OCI-M2 (cell line): ENCODE data around the gene TUBA4A.

ENCODE experiments used
- DNase-seq: peaks from one replicate; lab custom pipeline; 2025; ENCODE audit not compliant: unreplicated experiment; lab: John Stamatoyannopoulos, UW

Gene TUBA4A

GRCh38 chr2:219253753-219254589, at the start of gene TUBA4A:
Gene TUBA4A, minus strand, starts transcription at chr2:219253918. Its CDS starts 60 bp downstream, at chr2:219253858.
- DNase-seq = peak; percentile 29

- no peak for DNase-seq
These were observed 48.8 kb upstream of the TUBA4A start for GRCh38 chr2:219302412-219302968.

GRCh38 chr2:219300022-219300421, 46.3 kb upstream of the TUBA4A start:
- no peak for DNase-seq

- DNase-seq = no peak
These were observed 45.6 kb upstream of the TUBA4A start for GRCh38 chr2:219299372-219299760.

GRCh38 chr2:219298759-219299371, 45.1 kb upstream of the TUBA4A start:
- DNase-seq = peak; percentile 32

GRCh38 chr2:219297766-219298456, 44.2 kb upstream of the TUBA4A start:
- DNase-seq = no peak

- no peak for DNase-seq
These were observed 43.1 kb upstream of the TUBA4A start for GRCh38 chr2:219296631-219297391.

- no peak for DNase-seq
These were observed 42.4 kb upstream of the TUBA4A start for GRCh38 chr2:219296142-219296541.

- DNase-seq = peak; percentile 53
These were observed 40.9 kb upstream of the TUBA4A start for GRCh38 chr2:219294356-219295351.

GRCh38 chr2:219293736-219294231, 40.1 kb upstream of the TUBA4A start:
- no peak for DNase-seq

GRCh38 chr2:219292616-219293015, 38.9 kb upstream of the TUBA4A start:
- no peak for DNase-seq

- DNase-seq = no peak
These were observed 38.3 kb upstream of the TUBA4A start for GRCh38 chr2:219291910-219292490.

- DNase-seq = no peak
These were observed 37.7 kb upstream of the TUBA4A start for GRCh38 chr2:219291394-219291793.

- DNase-seq = no peak
These were observed 36.9 kb upstream of the TUBA4A start for GRCh38 chr2:219290381-219291171.

- no peak for DNase-seq
These were observed 36.0 kb upstream of the TUBA4A start for GRCh38 chr2:219289537-219290361.

GRCh38 chr2:219289195-219289536, 35.4 kb upstream of the TUBA4A start:
- DNase-seq = no peak

- no peak for DNase-seq
These were observed 34.0 kb upstream of the TUBA4A start for GRCh38 chr2:219287580-219288265.
